AG04449 (cell line): Measurements from ENCODE around the gene TMEM150C.

Experiments used
- CTCF ChIA-PET: fragments of 350-600 bp; formaldehyde crosslinking; extraction: SDS; loops from one replicate; lab custom pipeline; 2021; ENCODE audit warnings: antibody characterized with exemption; lab: Yijun Ruan, JAX
- POLR2A ChIA-PET: fragments of 400-600, 350-600 bp; formaldehyde crosslinking; extraction: SDS; loops from one replicate; lab custom pipeline; 2020; ENCODE audit warnings: antibody characterized with exemption, inconsistent platforms; lab: Yijun Ruan, JAX
- DNase-seq: peaks from one replicate; pipeline ENCODE4 v3.0.0-alpha.2; 2010; ENCODE audit warnings: low read depth, low spot score
- H3K4me3 ChIP-seq: 2 replicates; pipeline ENCODE4 v1.5.1; 2011; ENCODE audit warnings: low read depth, mild to moderate bottlenecking, control low read depth, low read length
- CTCF ChIP-seq: IDR thresholded peaks from one replicate; pipeline ENCODE4 v1.5.1; 2011; ENCODE audit warnings: mild to moderate bottlenecking, moderate library complexity, low read length, control low read depth, inconsistent platforms; ENCODE audit not compliant: insufficient read depth; ENCODE audit errors: missing control alignments

TMEM150C gene

GRCh38 chr4:82436780-82437179, 125.0 kb downstream of the TMEM150C start:
- POLR2A ChIA-PET = interaction anchor here (1.3 kb wide), 1 partner anchor 8 kb away, joined by 5 read pairs; no protein-coding TSS in a partner anchor
- CTCF ChIA-PET = interaction anchor here (1.7 kb wide), 1 partner anchor 9 kb away, joined by 5 read pairs; no protein-coding TSS in a partner anchor
- no peak overlapping the region for H3K4me3 ChIP-seq
- no peak for TF ChIP-seq CTCF
- no peak for DNase-seq

GRCh38 chr4:82436130-82436529, 125.7 kb downstream of the TMEM150C start:
- TF ChIP-seq CTCF = no peak
- no peak for DNase-seq
- POLR2A ChIA-PET = no interaction called here
- H3K4me3 ChIP-seq = no peak overlapping the region
- CTCF ChIA-PET = interaction anchor here (1.7 kb wide), 1 partner anchor 9 kb away, joined by 5 read pairs; no protein-coding TSS in a partner anchor

- POLR2A ChIA-PET = no interaction called here
- no peak for TF ChIP-seq CTCF
- H3K4me3 ChIP-seq = no peak overlapping the region
- CTCF ChIA-PET = interaction anchor here (1.3 to 1.4 kb wide), 2 partner anchors 26 to 304 kb away, joined by 4 read pairs; no protein-coding TSS in a partner anchor
- DNase-seq = no peak
These were observed 126.8 kb downstream of the TMEM150C start for GRCh38 chr4:82434949-82435348.

- H3K4me3 ChIP-seq = no peak overlapping the region
- ChIA-PET CTCF (no interaction called here), POLR2A (no interaction called here)
- no peak for DNase-seq
- TF ChIP-seq CTCF = no peak
These were observed 128.0 kb downstream of the TMEM150C start for GRCh38 chr4:82433791-82434190.
